OCI-LY7 (cell line): ENCODE measurements around the gene GAS7. TPM values are rescaled to one million over a fixed set of nuclear protein-coding genes. Genes with fewer than 3 reads are reported as not detected.
"Not testable (repeated sequence)": the region's sequence is repeated elsewhere in the genome, so short reads cannot be mapped to it uniquely, and the experiment has no call there.

Experiments used
- BruUV-seq: library from RNA; stranded (reverse); fragments of 400-500 nt; replicated peaks from 2 replicates; lab custom pipeline; 2021; lab: Mats Ljungman, UMichigan
- CTCF ChIA-PET: fragments of 300-600 bp; sonication (Branson Sonifier 250); formaldehyde crosslinking; loops from one replicate; lab custom pipeline; 2022; ENCODE audit warnings: antibody characterized with exemption; ENCODE audit not compliant: unreplicated experiment; lab: Charles Lee
- POLR2A ChIA-PET: fragments of 300-600 bp; sonication (Branson Sonifier 250); formaldehyde crosslinking; loops from one replicate; lab custom pipeline; 2022; ENCODE audit warnings: antibody characterized with exemption; lab: Charles Lee
- DNase-seq: peaks from one replicate; pipeline ENCODE4 v3.0.0-alpha.2; 2015; ENCODE audit warnings: low spot score
- H2AFZ ChIP-seq: fragments of 200-600 bp; sonication (generic), shearing (Covaris generic); 2 replicates; pipeline ENCODE4 v1.6.1; 2014; ENCODE audit warnings: mild to moderate bottlenecking, antibody characterized with exemption, low read length, moderate library complexity
- H3K27ac ChIP-seq: fragments of 200-600 bp; sonication (generic); 2 replicates; pipeline ENCODE4 v1.5.1; 2014; ENCODE audit warnings: mixed run types, low read depth, mild to moderate bottlenecking, moderate library complexity, low read length, inconsistent platforms; ENCODE audit not compliant: poor library complexity, severe bottlenecking
- H3K36me3 ChIP-seq: fragments of 200-600 bp; sonication (generic); 2 replicates; pipeline ENCODE4 v1.6.1; 2014; ENCODE audit warnings: mild to moderate bottlenecking, antibody characterized with exemption, low read length, moderate library complexity, mixed read lengths; ENCODE audit not compliant: insufficient read depth
- H3K4me1 ChIP-seq: fragments of 200-600 bp; sonication (generic); 2 replicates; pipeline ENCODE4 v1.5.1; 2014; ENCODE audit warnings: mild to moderate bottlenecking, low read length; ENCODE audit not compliant: insufficient read depth, poor library complexity, severe bottlenecking
- H3K4me2 ChIP-seq: fragments of 200-600 bp; sonication (generic); 2 replicates; pipeline ENCODE4 v1.6.1; 2014; ENCODE audit warnings: mild to moderate bottlenecking, low read length
- H3K4me3 ChIP-seq: fragments of 200-600 bp; sonication (generic); 2 replicates; pipeline ENCODE4 v1.5.1; 2014; ENCODE audit warnings: mild to moderate bottlenecking, low read depth, low read length; ENCODE audit not compliant: poor library complexity, severe bottlenecking
- H3K79me2 ChIP-seq: fragments of 200-600 bp; sonication (generic); 2 replicates; pipeline ENCODE4 v1.6.1; 2016; ENCODE audit warnings: low read depth, mild to moderate bottlenecking, low read length, moderate library complexity, mixed read lengths; ENCODE audit not compliant: insufficient read depth
- H3K9me2 ChIP-seq: fragments of 200-600 bp; sonication (generic); 2 replicates; pipeline ENCODE4 v1.6.1; 2016; ENCODE audit warnings: mild to moderate bottlenecking, low read length, mixed read lengths; ENCODE audit not compliant: insufficient read depth
- H3K9me3 ChIP-seq: fragments of 200-600 bp; sonication (generic); 2 replicates; pipeline ENCODE4 v1.6.1; 2014; ENCODE audit warnings: mild to moderate bottlenecking, mixed run types, low read length, mixed read lengths
- H4K20me1 ChIP-seq: fragments of 200-600 bp; sonication (generic); 2 replicates; pipeline ENCODE4 v1.6.1; 2014; ENCODE audit warnings: mild to moderate bottlenecking, antibody characterized with exemption, low read length, moderate library complexity, mixed read lengths; ENCODE audit not compliant: insufficient read depth
- CTCF ChIP-seq: fragments of 200-600 bp; sonication (generic); conservative IDR thresholded peaks from 2 replicates; pipeline ENCODE4 v1.5.1; 2014; ENCODE audit warnings: mild to moderate bottlenecking, antibody characterized with exemption, low read length, moderate library complexity, mixed read lengths
- EZH2phosphoT487 ChIP-seq: fragments of 200-600 bp; sonication (generic); IDR thresholded peaks from 2 replicates; pipeline ENCODE4 v1.6.1; 2018; ENCODE audit warnings: low read depth, borderline replicate concordance, mild to moderate bottlenecking, mixed run types, antibody characterized with exemption, low read length, moderate library complexity, mixed read lengths
- intact Hi-C: fragments of 100-400 bp; cut with micrococcal nuclease; formaldehyde crosslinking; loops from one replicate; pipeline ENCODE4 v1.10.0; 2022; ENCODE audit not compliant: unreplicated experiment
- total RNA-seq, 2 experiments: library from RNA; depleted of rRNA in 1 of 2; stranded (reverse); fragments of >200 nt in 1 of 2; shearing (Covaris generic) in 1 of 2; gene quantifications; 2 replicates each; pipeline ENCODE4 v1.2.3, GENCODE V29; 2014 to 2022

GAS7 gene
- total RNA-seq, 2 experiments from 2014 or later, result 1.5 TPM; not detected in 1

GRCh38 chr17:10102817-10103216 is 95.6 kb downstream of the GAS7 start:
- Histone ChIP-seq H3K4me3 (no peak overlapping the region), H3K4me2 (no peak overlapping the region), H3K9me3 (no peaks in the 10 kb centered on the region), H3K79me2 (no peaks in the 10 kb centered on the region), H3K27ac (no peak overlapping the region), H3K36me3 (no peaks in the 10 kb centered on the region), H2AFZ (no peak overlapping the region), H4K20me1 (no peaks in the 10 kb centered on the region), H3K9me2 (no peaks in the 10 kb centered on the region), H3K4me1 (no peaks in the 10 kb centered on the region)
- no TSS peak for BruUV-seq
- intact Hi-C loops, result no loop called here
- no peak for DNase-seq
- TF ChIP-seq CTCF (no peak), EZH2phosphoT487 (no peak)
- CTCF ChIA-PET, result no interaction called here
- POLR2A ChIA-PET, result no interaction called here

GRCh38 chr17:10099051-10099571 is 99.3 kb downstream of the GAS7 start:
- H3K27ac ChIP-seq, result no peak overlapping the region
- intact Hi-C loops, result no loop called here
- no TSS peak for BruUV-seq
- no peak overlapping the region for H2AFZ ChIP-seq
- H3K79me2 ChIP-seq, result no peaks in the 10 kb centered on the region
- no peak overlapping the region for H3K4me2 ChIP-seq
- H3K36me3 ChIP-seq, result no peaks in the 10 kb centered on the region
- no peaks in the 10 kb centered on the region for H4K20me1 ChIP-seq
- no peak overlapping the region for H3K4me3 ChIP-seq
- ChIA-PET CTCF (no interaction called here), POLR2A (no interaction called here)
- H3K9me2 ChIP-seq, result no peaks in the 10 kb centered on the region
- no peak for TF ChIP-seq EZH2phosphoT487
- no peak for TF ChIP-seq CTCF
- no peaks in the 10 kb centered on the region for H3K9me3 ChIP-seq
- DNase-seq, result no peak
- no peaks in the 10 kb centered on the region for H3K4me1 ChIP-seq

- H3K9me3 ChIP-seq, result no peaks in the 10 kb centered on the region
- no peak overlapping the region for H2AFZ ChIP-seq
- intact Hi-C loops, result no loop called here
- no peaks in the 10 kb centered on the region for H4K20me1 ChIP-seq
- no peaks in the 10 kb centered on the region for H3K79me2 ChIP-seq
- no peaks in the 10 kb centered on the region for H3K4me1 ChIP-seq
- H3K4me3 ChIP-seq, result no peak overlapping the region
- DNase-seq, result no peak
- POLR2A ChIA-PET, result no interaction called here
- CTCF ChIA-PET, result no interaction called here
- no peaks in the 10 kb centered on the region for H3K36me3 ChIP-seq
- H3K9me2 ChIP-seq, result no peaks in the 10 kb centered on the region
- BruUV-seq, result no TSS peak
- H3K4me2 ChIP-seq, result no peak overlapping the region
- no peak overlapping the region for H3K27ac ChIP-seq
- TF ChIP-seq CTCF (no peak), EZH2phosphoT487 (no peak)
Measured at GRCh38 chr17:10096596-10096995, 101.8 kb downstream of the GAS7 start.

- BruUV-seq, intact Hi-C loops, H3K4me3 ChIP-seq, H3K79me2 ChIP-seq, H4K20me1 ChIP-seq, H3K9me2 ChIP-seq, H3K4me1 ChIP-seq, H3K4me2 ChIP-seq, CTCF ChIA-PET, H3K27ac ChIP-seq, H3K36me3 ChIP-seq, H3K9me3 ChIP-seq, DNase-seq, H2AFZ ChIP-seq, POLR2A ChIA-PET: not testable (repeated sequence)
Measured at GRCh38 chr17:10095295-10095694, 103.1 kb downstream of the GAS7 start.
